ENCODE results near the gene ZNF558.
"Not testable (repeated sequence)": the region's sequence is repeated elsewhere in the genome, so short reads cannot be mapped to it uniquely, and the experiment has no call there.

ZNF558 gene

DNA sequence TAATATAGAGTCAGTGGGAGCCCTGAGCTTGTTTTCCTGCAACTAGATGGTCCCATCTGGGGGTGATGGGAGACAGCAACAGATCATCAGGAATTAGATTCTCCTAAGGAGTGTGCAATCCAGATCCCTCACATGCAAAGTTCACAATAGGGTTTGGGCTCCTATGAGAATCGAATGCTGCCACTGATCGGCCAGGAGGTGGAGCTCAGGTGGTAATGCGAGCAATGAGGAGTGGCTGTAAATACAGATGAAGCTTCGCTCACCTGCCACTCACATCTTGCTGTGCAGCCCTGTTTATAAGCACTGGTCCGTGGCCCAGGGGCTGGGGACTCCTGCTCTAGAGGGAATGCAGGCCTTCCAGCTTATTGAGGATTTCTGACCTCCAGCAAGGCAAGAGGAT lies 5.7 kb downstream of the ZNF558 start:
- H3K4me3 Mint-ChIP-seq = no peak overlapping the region
- H3K27ac Mint-ChIP-seq = no peak overlapping the region
- no peaks in the 10 kb centered on the region for H3K9me3 Mint-ChIP-seq (ENCODE audit: low read depth)
- no peaks in the 10 kb centered on the region for H3K27me3 Mint-ChIP-seq
- peaks cover 21% of the 10 kb centered on the region for H3K4me1 Mint-ChIP-seq (ENCODE audit: low read depth)
- H3K36me3 Mint-ChIP-seq = peaks cover 36% of the 10 kb centered on the region

DNA sequence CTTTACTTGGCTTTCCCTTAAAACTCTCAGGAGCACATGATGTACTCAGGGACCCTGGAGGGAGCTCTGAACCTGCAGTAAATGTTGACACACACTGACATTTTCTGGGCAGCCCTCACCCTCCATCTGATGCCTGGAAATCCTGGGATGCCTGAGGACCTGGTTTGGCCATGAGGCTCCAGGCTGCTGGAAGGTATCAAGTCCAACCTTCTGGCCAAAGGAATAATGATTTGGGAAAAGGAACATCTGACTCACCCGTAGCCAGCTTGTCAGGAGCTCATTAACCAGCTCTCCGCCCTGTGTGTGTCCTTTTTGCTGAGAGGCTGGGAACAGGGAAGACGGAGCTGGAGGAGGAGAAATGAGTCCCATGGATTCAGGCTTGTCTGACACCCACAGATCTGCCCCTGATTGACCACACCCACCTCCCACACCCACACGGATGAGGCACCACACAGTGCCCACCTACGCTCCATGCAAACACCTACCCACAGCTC lies 10.3 kb downstream of the ZNF558 start:
- Mint-ChIP-seq H3K9me3 (ENCODE audit: low read depth) (peaks cover 13% of the 10 kb centered on the region), H3K4me1 (ENCODE audit: low read depth) (peaks cover 2% of the 10 kb centered on the region), H3K27me3 (no peaks in the 10 kb centered on the region), H3K4me3 (no peak overlapping the region), H3K27ac (no peak overlapping the region), H3K36me3 (peaks cover 62% of the 10 kb centered on the region)

DNA sequence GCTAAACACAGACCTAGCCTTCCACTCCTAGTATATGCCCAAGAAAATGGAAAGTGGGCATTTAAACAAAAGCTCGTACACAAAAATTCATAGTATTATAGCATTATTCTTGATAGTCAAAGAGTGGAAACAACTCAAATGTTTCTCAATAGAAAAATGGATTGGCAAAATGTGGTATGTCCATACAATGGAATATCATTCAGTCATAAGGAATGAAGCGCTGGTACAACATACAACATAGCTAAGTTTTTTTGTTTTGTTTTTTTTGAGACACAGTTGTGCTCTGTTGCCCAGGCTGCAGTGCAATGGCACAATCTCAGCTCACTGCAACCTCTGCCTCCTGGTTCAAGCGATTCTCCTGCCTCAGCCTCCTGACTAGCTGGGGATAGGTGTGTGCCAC lies 11.9 kb downstream of the ZNF558 start:
- H3K4me1 Mint-ChIP-seq (ENCODE audit: low read depth) = no peaks in the 10 kb centered on the region
- H3K9me3 Mint-ChIP-seq (ENCODE audit: low read depth) = peaks cover 25% of the 10 kb centered on the region
- H3K36me3 Mint-ChIP-seq = peaks cover 73% of the 10 kb centered on the region
- H3K27me3 Mint-ChIP-seq = no peaks in the 10 kb centered on the region
- no peak overlapping the region for H3K27ac Mint-ChIP-seq
- no peak overlapping the region for H3K4me3 Mint-ChIP-seq

DNA sequence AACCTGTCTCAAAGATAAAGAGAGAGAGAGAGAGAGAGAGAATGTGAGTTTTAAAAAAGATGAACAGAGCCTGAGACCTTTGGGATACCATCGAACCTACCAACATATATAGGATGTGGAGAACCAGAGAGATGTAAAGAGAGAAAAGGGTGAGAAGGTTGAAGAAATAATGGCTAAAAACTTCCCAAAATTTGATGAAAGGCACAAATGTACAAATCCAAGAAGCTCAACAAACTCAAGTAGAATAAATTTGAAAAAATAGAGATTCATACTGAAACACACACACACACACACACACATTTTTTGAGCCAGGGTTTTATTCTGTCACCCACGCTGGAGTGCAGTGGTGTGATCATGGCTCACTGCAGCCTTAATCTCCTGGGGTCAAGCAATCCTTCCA lies 16.3 kb downstream of the ZNF558 start:
- no peaks in the 10 kb centered on the region for H3K4me1 Mint-ChIP-seq (ENCODE audit: low read depth)
- no peak overlapping the region for H3K4me3 Mint-ChIP-seq
- no peaks in the 10 kb centered on the region for H3K27me3 Mint-ChIP-seq
- peaks cover 40% of the 10 kb centered on the region for H3K9me3 Mint-ChIP-seq (ENCODE audit: low read depth)
- H3K27ac Mint-ChIP-seq = no peak overlapping the region
- peaks cover 86% of the 10 kb centered on the region for H3K36me3 Mint-ChIP-seq

DNA sequence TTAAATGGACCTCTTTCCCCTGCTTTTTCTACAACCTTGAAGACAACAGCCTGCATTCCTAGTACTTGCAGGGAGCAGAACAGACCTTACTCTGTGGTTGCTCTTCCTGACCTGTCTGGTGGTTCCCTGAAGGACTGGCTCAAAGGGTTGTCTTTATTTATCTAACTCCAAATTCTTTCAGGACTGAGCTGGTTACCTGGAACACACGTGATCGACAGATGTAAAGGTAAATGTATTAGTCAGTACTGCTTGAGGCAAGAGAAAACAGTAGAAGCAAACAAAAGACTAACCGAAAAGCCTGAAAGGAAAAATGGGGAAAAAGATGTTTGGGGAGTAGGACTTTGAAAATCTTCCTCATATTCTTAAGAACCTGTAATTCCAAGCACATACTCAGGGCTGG lies 17.9 kb downstream of the ZNF558 start:
- Mint-ChIP-seq H3K27ac (no peak overlapping the region), H3K4me3 (no peak overlapping the region), H3K9me3 (ENCODE audit: low read depth) (peaks cover 40% of the 10 kb centered on the region), H3K4me1 (ENCODE audit: low read depth) (no peaks in the 10 kb centered on the region), H3K27me3 (no peaks in the 10 kb centered on the region), H3K36me3 (peaks cover 81% of the 10 kb centered on the region)

DNA sequence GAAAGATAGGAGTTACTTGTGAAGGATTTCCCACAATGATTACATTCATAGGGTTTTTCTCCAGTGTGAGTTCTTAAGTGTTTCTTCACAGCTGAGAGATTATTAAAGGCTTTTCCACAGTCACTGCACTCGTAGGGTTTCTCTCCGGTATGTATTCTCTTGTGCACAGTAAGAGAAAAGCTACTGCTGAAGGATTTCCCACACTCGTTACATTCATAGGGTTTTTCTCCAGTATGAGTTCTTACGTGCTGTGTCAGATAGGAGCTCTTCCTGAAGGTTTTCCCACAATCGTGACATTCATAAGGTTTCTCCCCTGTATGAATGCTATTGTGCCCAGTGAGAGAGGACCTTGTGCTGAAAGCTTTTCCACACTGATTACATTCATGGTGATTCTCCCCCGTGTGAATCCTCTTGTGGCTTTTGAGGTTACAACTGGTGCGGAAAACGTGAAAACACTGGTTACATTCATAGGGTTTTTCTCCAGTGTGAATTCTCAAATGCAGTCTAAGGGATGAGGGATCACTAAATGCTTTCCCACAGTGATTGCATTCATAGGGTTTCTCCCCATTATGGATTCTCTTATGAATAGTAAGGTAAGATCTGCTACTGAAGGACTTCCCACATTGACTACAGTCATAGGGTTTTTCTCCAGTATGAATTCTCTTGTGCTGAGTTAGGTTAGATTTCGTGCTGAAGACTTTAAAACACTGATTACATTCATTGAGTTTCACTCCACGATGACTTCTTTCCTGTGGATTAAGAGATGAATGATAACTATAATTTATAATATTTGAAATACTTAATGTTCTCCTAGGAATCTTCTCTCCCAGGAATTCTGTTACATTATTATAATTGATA lies 20.6 kb downstream of the ZNF558 start:
- Mint-ChIP-seq H3K9me3 (ENCODE audit: low read depth) (peaks cover 39% of the 10 kb centered on the region), H3K36me3 (peaks cover 75% of the 10 kb centered on the region), H3K27me3 (no peaks in the 10 kb centered on the region), H3K4me3 (no peak overlapping the region), H3K4me1 (ENCODE audit: low read depth) (no peaks in the 10 kb centered on the region), H3K27ac (no peak overlapping the region)

DNA sequence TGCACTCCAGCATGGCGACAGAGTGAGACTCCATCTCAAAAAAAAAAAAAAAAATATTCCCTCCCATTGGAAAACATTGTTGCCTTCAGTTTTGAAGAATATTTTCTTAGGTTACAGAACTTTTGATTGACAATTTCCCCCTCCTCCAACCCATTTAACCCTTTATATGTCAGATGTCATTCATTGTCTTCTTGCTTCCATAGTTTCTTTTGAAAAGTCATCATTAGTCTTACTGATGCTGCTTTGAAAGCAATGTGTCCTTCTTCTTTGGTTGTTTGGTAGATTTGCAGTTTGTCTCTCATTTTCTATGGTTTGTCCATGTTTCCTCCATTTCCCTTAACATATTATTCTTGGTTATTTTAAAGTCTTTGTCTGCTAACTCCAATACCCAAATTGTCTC lies 25.4 kb downstream of the ZNF558 start:
- Mint-ChIP-seq H3K4me3 (no peak overlapping the region), H3K27ac (no peak overlapping the region)

DNA sequence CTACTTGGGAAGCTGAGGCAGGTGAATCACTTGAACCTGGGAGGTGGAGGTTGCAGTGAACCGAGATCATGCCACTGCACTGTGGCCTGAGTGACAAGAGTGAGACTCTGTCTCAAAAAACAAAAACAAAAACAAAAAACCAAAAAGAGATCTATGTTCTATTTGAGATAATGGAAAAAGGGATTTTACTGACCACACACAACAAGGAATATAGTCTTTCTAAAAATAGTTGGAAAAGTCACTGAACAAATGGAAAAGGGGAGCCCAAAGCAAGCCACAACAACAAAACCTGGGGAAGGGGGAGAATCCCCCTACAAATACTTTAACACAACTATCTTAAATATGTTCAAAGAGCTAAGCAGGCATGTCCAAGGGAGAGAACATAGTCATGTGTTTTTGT lies 37.3 kb downstream of the ZNF558 start:
- no peak overlapping the region for H3K27ac Mint-ChIP-seq
- H3K9me3 Mint-ChIP-seq (ENCODE audit: low read depth) = peaks cover 8% of the 10 kb centered on the region
- H3K4me1 Mint-ChIP-seq (ENCODE audit: low read depth) = no peaks in the 10 kb centered on the region
- no peak overlapping the region for H3K4me3 Mint-ChIP-seq
- H3K27me3 Mint-ChIP-seq = no peaks in the 10 kb centered on the region
- peaks cover 7% of the 10 kb centered on the region for H3K36me3 Mint-ChIP-seq

More for the DNA sequence above, 25.4 kb downstream of the ZNF558 start:
- H3K9me3 Mint-ChIP-seq (ENCODE audit: low read depth) = peaks cover 25% of the 10 kb centered on the region
- no peaks in the 10 kb centered on the region for H3K27me3 Mint-ChIP-seq
- H3K4me1 Mint-ChIP-seq (ENCODE audit: low read depth) = no peaks in the 10 kb centered on the region
- peaks cover 55% of the 10 kb centered on the region for H3K36me3 Mint-ChIP-seq

DNA sequence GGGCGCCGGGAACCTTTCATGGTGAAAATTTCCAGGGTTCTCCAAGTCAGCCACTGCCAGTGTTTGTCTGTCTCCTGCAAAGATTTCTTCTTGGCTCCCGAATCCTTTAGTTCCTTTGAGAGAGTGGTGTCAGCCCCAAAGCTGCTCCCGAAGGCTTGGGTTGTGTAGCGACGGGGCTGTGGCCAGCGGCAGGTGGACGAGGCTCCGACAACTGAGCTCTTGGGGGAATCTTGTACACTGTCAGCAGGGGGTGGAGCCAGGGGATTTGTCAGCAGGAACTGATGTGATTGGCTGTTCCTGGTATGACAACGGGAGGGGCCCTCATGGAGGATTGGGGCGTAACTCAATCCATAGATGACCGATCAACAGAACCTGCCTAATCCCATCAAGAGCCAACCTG lies 58.5 kb downstream of the ZNF558 start:
- H3K4me1 Mint-ChIP-seq (ENCODE audit: low read depth); H3K9me3 Mint-ChIP-seq (ENCODE audit: low read depth); H3K27me3 Mint-ChIP-seq; H3K27ac Mint-ChIP-seq; H3K36me3 Mint-ChIP-seq; H3K4me3 Mint-ChIP-seq: not testable (repeated sequence)

DNA sequence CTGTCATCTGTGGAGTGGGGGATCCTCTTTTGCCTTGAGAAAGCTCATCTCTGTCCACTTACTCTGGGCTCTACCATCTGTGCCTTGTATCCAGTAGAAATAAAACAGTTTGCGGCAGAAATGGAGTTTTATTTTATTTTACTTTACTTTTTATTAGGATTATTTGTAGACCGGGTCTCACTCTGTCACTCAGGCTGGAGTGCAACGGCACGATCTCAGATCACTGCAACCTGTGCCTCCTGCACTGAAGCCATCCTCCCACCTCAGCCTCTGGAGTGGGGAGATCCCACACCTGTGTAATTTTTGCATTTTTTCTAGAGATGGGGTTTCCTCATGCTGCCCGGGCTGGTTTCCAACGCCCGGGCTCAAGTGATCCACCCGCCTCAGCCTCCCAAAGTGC lies 62.8 kb downstream of the ZNF558 start:
- H3K4me3 Mint-ChIP-seq; H3K27me3 Mint-ChIP-seq; H3K4me1 Mint-ChIP-seq (ENCODE audit: low read depth); H3K36me3 Mint-ChIP-seq; H3K9me3 Mint-ChIP-seq (ENCODE audit: low read depth); H3K27ac Mint-ChIP-seq: not testable (repeated sequence)

DNA sequence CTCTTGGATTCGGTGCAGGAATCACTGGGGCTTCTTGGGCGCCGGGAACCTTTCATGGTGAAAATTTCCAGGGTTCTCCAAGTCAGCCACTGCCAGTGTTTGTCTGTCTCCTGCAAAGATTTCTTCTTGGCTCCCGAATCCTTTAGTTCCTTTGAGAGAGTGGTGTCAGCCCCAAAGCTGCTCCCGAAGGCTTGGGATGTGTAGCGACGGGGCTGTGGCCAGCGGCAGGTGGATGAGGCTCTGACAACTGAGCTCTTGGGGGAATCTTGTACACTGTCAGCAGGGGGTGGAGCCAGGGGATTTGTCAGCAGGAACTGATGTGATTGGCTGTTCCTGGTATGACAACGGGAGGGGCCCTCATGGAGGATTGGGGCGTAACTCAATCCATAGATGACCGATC lies 64.8 kb downstream of the ZNF558 start:
- not testable (repeated sequence) for H3K4me3 Mint-ChIP-seq; H3K9me3 Mint-ChIP-seq (ENCODE audit: low read depth); H3K27ac Mint-ChIP-seq; H3K4me1 Mint-ChIP-seq (ENCODE audit: low read depth); H3K36me3 Mint-ChIP-seq; H3K27me3 Mint-ChIP-seq
